PC-3 (cell line): ENCODE data around the gene RHCE.

Experiments
- CTCF ChIP-seq: fragments of 300-600 bp; sonication (generic); conservative IDR thresholded peaks from 2 replicates; pipeline ENCODE4 v1.5.1; 2017; ENCODE audit warnings: antibody characterized with exemption, low read depth, mild to moderate bottlenecking, low read length
- EZH2 ChIP-seq: fragments of 300-600 bp; sonication (generic); IDR thresholded peaks from one replicate; pipeline ENCODE4 v1.6.1; 2017; ENCODE audit warnings: antibody characterized with exemption, mild to moderate bottlenecking, low read length; ENCODE audit not compliant: unreplicated experiment
- EZH2phosphoT487 ChIP-seq: fragments of 300-600 bp; sonication (generic); IDR thresholded peaks from 2 replicates; pipeline ENCODE4 v1.6.1; 2018; ENCODE audit warnings: mild to moderate bottlenecking, antibody characterized with exemption, low read length, borderline replicate concordance

GRCh38 chr1:25447547-25447946, 26.9 kb upstream of the RHCE start:
- TF ChIP-seq CTCF = no peak
- no peak for TF ChIP-seq EZH2phosphoT487
- TF ChIP-seq EZH2 = no peak
